ENCODE results near the gene LLGL1.
A peak's percentile ranks its signal among the peaks of the same experiment; 100 is the strongest.
"Not testable (repeated sequence)": the region's sequence is repeated elsewhere in the genome, so short reads cannot be mapped to it uniquely, and the experiment has no call there.

The LLGL1 gene

DNA sequence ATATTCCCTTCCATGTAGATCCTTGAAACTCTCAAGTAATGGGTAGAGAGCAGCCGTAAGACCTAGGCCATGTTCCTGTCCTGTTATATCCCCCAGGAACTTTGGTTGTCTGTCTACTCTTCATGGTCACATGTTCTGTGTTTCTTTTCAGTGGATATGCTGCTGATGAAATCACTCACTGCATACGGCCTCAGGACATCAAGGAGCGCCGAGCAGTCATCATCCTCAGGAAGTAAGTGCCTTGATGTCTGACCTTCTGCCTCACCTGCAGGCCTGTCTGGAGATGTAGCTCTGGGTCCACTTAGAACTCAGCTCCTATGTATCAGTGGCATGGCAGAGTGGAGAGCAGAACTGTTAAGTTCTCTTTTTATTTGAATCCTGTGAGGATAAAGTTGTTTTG is 30.6 kb upstream of the LLGL1 start:
- no peak for DNase-seq

- DNase-seq: no peak
These were observed 30.2 kb upstream of the LLGL1 start for GRCh38 chr17:18195246-18195645.

DNA sequence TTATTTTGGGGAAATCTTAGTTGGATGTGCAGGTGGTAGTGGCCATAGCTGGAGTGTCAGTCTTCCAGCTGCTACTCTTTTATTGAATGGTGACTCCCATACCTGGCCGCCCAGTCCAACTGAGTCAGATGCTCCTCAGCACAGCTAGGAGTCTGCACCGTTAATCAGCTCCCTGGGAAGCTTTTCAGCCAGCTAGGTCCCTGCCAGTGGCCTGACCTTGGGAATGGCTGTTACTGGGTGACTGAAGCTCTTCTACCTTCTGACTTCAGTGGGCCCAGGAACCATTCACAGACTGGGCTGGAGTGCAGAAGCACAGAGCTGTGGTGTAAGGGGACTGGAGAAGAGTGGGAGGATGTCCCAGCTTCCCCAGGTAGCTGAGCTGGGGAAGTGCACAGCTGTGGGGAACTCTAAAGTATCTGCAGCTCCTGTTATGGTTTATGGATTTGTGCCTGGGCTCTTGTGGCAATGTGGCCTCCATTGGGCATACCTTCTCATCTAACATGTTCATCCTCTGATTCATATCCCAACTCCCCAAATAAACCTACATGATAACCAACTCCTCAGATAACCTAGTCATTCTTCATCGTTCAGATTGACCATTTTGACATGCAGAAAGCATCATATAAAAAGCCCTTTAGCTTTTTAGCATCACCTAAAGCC is 27.8 kb upstream of the LLGL1 start:
- no peak for DNase-seq

- DNase-seq: no peak
These were observed 26.9 kb upstream of the LLGL1 start for GRCh38 chr17:18198530-18198929.

GRCh38 chr17:18201108-18201507 is 24.3 kb upstream of the LLGL1 start:
- no peak for DNase-seq

GRCh38 chr17:18203308-18203707 is 22.1 kb upstream of the LLGL1 start:
- DNase-seq: no peak

DNA sequence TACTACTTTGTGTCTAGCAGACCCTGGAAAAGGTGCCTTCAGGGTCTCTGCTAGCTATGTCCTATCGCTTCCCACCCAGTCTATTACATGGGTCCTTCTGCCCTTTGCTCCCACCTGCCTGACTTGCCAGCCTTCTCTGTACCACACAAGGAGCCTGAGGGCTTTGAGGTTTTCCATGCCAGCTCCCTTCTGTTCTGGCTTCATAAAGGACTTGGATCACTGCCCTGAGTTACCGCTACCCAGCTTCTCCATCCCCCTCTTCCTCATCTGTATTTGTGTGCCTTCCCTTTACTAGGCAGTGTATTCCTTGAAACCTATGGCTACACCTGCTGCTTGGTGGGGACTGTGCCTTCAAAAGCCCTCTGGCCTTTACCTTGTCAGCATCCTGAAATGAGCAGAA is 19.6 kb upstream of the LLGL1 start:
- no peak for DNase-seq

- DNase-seq: no peak
These were observed 18.5 kb upstream of the LLGL1 start for GRCh38 chr17:18206962-18207361.

DNA sequence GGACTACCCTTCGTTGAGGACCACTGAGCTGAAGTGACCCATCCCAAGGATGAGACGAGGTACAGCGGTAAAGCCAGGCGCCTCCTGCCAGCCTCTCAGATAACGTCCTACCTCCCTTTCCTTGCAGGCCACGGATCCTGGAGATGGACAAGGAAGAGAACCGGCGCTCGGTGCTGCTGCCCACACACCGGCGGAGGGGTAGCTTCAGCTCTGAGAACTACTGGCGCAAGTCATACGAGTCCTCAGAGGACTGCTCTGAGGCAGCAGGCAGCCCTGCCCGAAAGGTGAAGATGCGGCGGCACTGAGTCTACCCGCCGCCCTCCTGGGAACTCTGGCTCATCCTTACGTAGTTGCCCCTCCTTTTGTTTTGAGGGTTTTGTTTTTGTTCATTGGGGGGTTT is 17.3 kb upstream of the LLGL1 start:
- DNase-seq: no peak

DNA sequence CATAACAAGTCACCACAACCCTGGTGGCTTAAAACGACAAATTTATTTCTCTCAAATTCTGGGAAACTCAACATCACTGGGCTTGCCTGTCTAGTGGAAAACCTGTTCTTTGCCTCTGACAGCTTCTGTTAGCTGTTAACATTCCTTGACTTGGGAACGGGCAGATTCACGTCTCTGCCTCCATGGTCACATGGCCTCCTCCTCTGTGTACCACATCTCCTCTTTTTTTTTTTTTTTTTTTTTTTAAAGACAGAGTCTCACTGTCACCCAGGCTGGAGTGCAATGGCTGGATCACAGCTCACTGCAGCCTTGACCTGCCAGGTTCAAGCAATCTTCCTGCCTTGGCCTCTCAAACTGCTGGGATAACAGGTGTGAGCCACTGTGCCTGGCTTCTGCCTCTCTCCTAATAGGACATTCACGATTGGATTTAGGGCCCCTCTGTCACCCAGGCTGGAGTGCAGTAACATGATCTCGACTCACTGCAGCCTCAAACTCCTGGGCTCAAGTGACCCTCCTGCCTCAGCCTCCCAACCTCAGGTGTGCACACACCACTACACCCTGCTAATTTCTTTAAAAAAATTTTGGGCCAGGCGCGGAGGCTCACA is 11.7 kb upstream of the LLGL1 start:
- DNase-seq: no peak

DNA sequence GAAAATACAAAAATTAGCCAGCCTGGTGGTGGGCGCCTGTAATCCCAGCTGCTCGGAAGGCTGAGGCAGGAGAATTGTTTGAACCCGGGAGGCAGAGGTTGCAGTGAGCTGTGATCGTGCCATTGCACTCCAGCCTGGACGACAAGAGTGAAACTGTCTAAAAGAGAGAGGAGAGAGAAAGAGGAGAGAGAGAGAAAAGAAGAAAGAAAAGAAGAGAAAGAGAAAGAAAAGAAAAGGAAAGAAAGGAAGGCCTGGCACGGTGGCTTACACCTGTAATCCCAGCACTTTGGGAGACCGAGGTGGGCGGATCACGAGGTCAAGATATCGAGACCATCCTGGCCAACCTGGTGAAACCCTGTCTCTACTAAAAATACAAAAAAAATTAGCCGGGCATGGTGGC is 8.5 kb upstream of the LLGL1 start:
- not testable (repeated sequence) for DNase-seq

DNA sequence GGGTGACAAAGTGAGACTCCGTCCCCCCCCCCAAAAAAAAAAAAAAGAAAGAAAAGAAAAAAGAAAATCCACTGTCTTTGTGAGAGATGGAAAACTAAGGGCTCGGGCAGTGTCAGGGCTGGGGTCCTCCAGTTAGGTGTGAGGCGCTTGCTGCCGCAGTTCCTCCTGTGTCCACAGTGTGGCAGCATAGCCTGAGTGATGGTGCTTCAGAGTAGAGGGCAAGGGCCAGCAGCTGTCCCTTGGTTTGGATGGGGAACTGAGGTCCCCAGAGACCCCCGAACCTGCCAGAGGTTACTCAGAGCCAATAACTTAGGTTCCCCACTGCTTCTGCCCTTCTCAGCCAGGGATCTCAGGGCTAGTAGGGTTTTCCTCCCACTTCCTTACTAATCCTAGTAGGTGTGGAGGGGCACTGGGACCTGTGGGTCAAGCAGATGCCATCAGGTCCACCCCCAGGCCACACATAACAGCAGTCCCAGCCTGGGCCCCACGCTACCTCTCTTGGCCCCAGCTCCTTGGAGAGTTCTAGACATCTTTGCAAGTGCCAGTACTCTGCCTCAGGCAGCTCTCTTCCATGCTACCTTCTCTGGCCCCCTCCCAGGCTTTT is 7.9 kb upstream of the LLGL1 start:
- peak; percentile 73 for DNase-seq

- no peak for DNase-seq
These were observed 6.5 kb upstream of the LLGL1 start for GRCh38 chr17:18218756-18219415.

GRCh38 chr17:18224053-18224386 is 1.4 kb upstream of the LLGL1 start:
- DNase-seq: no peak

GRCh38 chr17:18224387-18225120 is 881 bp upstream of the LLGL1 start:
- DNase-seq: no peak

- DNase-seq: no peak
These were observed 328 bp downstream of the LLGL1 start for GRCh38 chr17:18225642-18226283.

DNA sequence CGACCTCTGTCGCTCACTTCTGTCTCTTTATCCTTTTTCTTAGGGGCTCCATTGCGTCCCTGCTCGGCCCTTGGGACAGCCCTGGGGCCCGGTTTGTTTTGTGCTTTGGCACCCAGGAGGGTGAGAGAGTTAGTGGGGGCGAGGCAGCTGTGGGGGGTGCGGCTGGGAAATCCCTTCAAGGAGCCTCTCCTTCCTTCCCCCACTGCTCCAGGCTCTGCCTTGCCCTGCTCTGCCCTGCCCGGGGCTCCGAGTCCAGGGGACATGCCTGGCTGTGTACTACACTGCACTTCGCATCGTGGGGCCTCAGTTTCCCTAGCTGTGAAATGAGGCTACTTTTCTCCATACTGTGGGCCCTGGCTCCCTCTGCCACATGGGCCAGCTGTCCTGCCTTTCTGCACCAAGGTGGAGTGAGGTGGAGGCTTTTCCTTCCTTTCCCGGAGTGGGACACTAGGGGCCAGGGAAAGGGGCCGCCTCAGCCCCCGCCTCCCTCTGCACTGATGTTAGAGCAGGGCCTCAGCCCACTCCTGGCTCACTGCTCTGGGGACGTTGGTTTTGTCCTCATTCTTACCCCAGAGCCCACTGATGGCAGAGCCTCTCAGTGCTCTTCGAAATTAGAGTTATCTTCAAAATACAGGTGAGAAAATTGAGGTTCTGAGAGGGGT is 980 bp downstream of the LLGL1 start:
- no peak for DNase-seq

DNA sequence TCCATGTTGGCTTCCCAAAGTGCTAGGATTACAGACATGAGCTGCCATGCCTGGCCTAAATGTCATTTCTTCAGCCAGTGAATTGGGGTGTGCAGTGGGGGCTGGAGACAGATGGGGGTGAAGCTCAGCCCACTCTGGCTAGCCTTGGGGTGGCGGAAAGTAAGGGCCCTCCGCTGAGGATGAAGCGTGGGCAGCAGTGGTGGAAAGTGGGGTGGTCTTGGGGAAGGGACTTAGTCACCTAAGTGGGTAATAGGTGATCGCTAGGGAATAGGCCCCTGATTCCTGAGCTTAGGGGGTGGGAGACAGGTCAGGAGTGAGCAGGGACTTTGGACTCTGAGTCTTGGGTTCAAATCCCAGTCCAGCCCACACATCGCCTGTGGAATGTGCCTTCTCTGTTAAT is 2.2 kb downstream of the LLGL1 start:
- DNase-seq: no peak

DNA sequence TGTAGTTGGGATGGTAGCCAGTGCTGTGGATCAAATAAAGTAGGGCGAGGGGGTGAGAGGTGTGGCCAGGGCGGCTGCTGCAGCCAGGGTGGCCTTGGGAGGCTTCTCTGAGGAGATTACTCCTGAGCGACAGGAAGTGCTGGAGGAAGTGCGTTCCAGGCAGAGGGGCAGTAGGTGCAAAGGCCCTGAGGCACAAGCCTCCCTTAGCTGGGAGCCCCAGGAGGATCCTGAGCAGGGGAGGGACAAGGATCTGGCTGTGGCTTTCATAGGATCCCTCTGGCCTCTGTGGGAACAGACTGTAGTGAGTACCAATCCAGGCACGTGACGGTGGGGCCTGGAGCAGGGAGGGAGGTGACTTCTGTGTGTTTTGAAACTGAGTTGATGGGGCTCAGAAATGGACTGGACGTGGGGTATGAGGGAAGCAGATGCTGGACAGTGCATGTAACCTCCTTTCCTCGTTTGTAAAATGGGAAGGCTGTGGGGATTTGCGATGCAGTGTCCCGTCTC is 2.8 kb downstream of the LLGL1 start:
- no peak for DNase-seq

GRCh38 chr17:18229254-18229653 is 3.8 kb downstream of the LLGL1 start:
- DNase-seq: no peak

GRCh38 chr17:18229771-18230170 is 4.3 kb downstream of the LLGL1 start:
- no peak for DNase-seq
